ENCODE data around the gene PRKCB. TPM values are rescaled to one million over a fixed set of nuclear protein-coding genes. Genes with fewer than 3 reads are reported as not detected.

Gene PRKCB
- total RNA-seq, 2 donors from 2014 or later, result 17.5 to 26.9 TPM

- DNase-seq (ENCODE audit: low spot score), result no peak
- intact Hi-C loops (cut with DNase I), result no loop called here
Measured at GRCh38 chr16:24123275-24123674, 287.5 kb downstream of the PRKCB start.

- no peak for DNase-seq (ENCODE audit: low spot score)
- intact Hi-C loops (cut with DNase I), result no loop called here
Measured at GRCh38 chr16:24124291-24124690, 288.5 kb downstream of the PRKCB start.

GRCh38 chr16:24125214-24125613 is 289.4 kb downstream of the PRKCB start:
- DNase-seq (ENCODE audit: low spot score), result no peak
- intact Hi-C loops (cut with DNase I), result no loop called here

- DNase-seq (ENCODE audit: low spot score), result no peak
- intact Hi-C loops (cut with DNase I), result no loop called here
Measured at GRCh38 chr16:24129412-24129918, 293.7 kb downstream of the PRKCB start.

GRCh38 chr16:24130494-24131085 is 294.8 kb downstream of the PRKCB start:
- no peak for DNase-seq (ENCODE audit: low spot score)
- intact Hi-C loops (cut with DNase I), result no loop called here

GRCh38 chr16:24131294-24131693 is 295.5 kb downstream of the PRKCB start:
- no peak for DNase-seq (ENCODE audit: low spot score)
- intact Hi-C loops (cut with DNase I), result no loop called here

GRCh38 chr16:24132048-24132796 is 296.4 kb downstream of the PRKCB start:
- no peak for DNase-seq (ENCODE audit: low spot score)
- intact Hi-C loops (cut with DNase I), result no loop called here

- DNase-seq (ENCODE audit: low spot score), result no peak
- intact Hi-C loops (cut with DNase I), result no loop called here
Measured at GRCh38 chr16:24132797-24133155, 297.0 kb downstream of the PRKCB start.

GRCh38 chr16:24135624-24136565 is 300.1 kb downstream of the PRKCB start:
- intact Hi-C loops (cut with DNase I), result no loop called here
- DNase-seq (ENCODE audit: low spot score), result no peak

GRCh38 chr16:24138024-24138423 is 302.2 kb downstream of the PRKCB start:
- DNase-seq (ENCODE audit: low spot score), result no peak
- intact Hi-C loops (cut with DNase I), result no loop called here

GRCh38 chr16:24138575-24138974 is 302.8 kb downstream of the PRKCB start:
- no peak for DNase-seq (ENCODE audit: low spot score)
- intact Hi-C loops (cut with DNase I), result no loop called here

- DNase-seq (ENCODE audit: low spot score), result no peak
- intact Hi-C loops (cut with DNase I), result no loop called here
Measured at GRCh38 chr16:24139282-24139681, 303.5 kb downstream of the PRKCB start.

- intact Hi-C loops (cut with DNase I), result no loop called here
- no peak for DNase-seq (ENCODE audit: low spot score)
Measured at GRCh38 chr16:24140730-24141129, 304.9 kb downstream of the PRKCB start.

- no peak for DNase-seq (ENCODE audit: low spot score)
- intact Hi-C loops (cut with DNase I), result no loop called here
Measured at GRCh38 chr16:24141466-24141865, 305.7 kb downstream of the PRKCB start.

GRCh38 chr16:24141917-24142316 is 306.1 kb downstream of the PRKCB start:
- intact Hi-C loops (cut with DNase I), result no loop called here

GRCh38 chr16:24145927-24146326 is 310.1 kb downstream of the PRKCB start:
- intact Hi-C loops (cut with DNase I), result no loop called here
- DNase-seq (ENCODE audit: low spot score), result no peak

More at GRCh38 chr16:24141917-24142316, 306.1 kb downstream of the PRKCB start:
- DNase-seq (ENCODE audit: low spot score), result no peak

GRCh38 chr16:24146518-24146917 is 310.7 kb downstream of the PRKCB start:
- intact Hi-C loops (cut with DNase I), result no loop called here

GRCh38 chr16:24149102-24149501 is 313.3 kb downstream of the PRKCB start:
- DNase-seq (ENCODE audit: low spot score), result no peak
- intact Hi-C loops (cut with DNase I), result no loop called here

More at GRCh38 chr16:24146518-24146917, 310.7 kb downstream of the PRKCB start:
- DNase-seq (ENCODE audit: low spot score), result no peak

- DNase-seq (ENCODE audit: low spot score), result no peak
- intact Hi-C loops (cut with DNase I), result no loop called here
Measured at GRCh38 chr16:24150282-24150681, 314.5 kb downstream of the PRKCB start.

GRCh38 chr16:24151482-24151939 is 315.7 kb downstream of the PRKCB start:
- intact Hi-C loops (cut with DNase I), result no loop called here

More at GRCh38 chr16:24151482-24151939, 315.7 kb downstream of the PRKCB start:
- no peak for DNase-seq (ENCODE audit: low spot score)
